SK-N-SH treated with all-trans-retinoic acid at 6 μM for 48 hours (cell line): ENCODE data around the gene SSMEM1.

Experiments used
- TCF4 ChIP-seq: fragments of 250-450 bp; sonication (Bioruptor Pico); IDR thresholded peaks from 2 replicates; pipeline ENCODE4 v1.8.0; 2021; ENCODE audit warnings: mild to moderate bottlenecking, moderate library complexity, borderline replicate concordance
- ZC3H10 ChIP-seq: fragments of 250-450 bp; sonication (Bioruptor Pico); IDR thresholded peaks from 2 replicates; pipeline ENCODE4 v1.5.1; 2021; ENCODE audit warnings: mild to moderate bottlenecking, moderate library complexity

DNA sequence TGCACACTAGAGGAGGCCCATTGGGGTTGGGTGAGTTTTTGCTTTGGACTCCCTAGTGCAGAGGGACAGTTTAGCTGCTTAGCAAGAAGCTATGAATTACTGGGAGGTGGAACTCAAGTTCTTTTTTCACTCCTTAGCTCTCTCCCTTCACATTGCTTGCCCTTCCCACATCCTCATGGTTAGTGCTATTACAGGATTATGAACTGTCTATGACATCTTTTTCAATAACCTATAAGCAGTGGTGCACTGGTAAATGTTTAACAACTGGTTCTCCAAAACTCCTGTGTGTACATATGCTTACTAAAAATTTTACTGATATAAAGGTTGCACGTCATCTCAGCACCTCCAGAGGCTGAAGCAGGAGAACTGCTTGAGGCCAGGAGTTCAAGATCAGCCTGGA is 6.2 kb downstream of the SSMEM1 start:
- TF ChIP-seq ZC3H10 (CRISPR knock-in tag) (no peak), TCF4 (CRISPR knock-in tag) (no peak)
